AG09319 (cell line): ENCODE measurements around the gene TSPAN15.

Source experiments
- DNase-seq: peaks from one replicate; pipeline ENCODE4 v3.0.0-alpha.2; 2010; ENCODE audit warnings: low read depth; ENCODE audit errors: extremely low read depth
- CTCF ChIP-seq: IDR thresholded peaks from 2 replicates; pipeline ENCODE4 v1.5.1; 2011; ENCODE audit warnings: low read depth, mild to moderate bottlenecking, inconsistent platforms, low read length, moderate library complexity

TSPAN15 gene

DNA sequence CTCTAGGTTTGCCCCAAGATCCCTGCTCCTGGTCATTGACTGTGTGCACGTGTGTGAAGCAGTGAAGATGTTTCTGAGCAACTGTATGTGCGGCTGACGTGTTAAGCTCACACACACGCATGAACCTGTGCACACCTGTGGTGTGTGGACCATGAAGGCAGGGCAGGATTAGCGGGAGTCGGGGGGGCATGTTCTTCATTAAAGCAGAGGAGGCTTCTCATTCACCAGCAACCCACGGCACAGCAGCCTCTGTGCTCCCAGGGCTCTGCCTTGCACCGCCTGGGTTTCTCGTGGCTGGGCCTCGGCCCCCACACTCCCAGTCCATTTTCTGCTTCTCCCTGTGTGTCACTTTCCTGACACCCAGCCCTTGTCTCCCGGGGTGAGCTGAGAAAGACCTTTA lies 33.7 kb upstream of the TSPAN15 start:
- no peak for DNase-seq

DNA sequence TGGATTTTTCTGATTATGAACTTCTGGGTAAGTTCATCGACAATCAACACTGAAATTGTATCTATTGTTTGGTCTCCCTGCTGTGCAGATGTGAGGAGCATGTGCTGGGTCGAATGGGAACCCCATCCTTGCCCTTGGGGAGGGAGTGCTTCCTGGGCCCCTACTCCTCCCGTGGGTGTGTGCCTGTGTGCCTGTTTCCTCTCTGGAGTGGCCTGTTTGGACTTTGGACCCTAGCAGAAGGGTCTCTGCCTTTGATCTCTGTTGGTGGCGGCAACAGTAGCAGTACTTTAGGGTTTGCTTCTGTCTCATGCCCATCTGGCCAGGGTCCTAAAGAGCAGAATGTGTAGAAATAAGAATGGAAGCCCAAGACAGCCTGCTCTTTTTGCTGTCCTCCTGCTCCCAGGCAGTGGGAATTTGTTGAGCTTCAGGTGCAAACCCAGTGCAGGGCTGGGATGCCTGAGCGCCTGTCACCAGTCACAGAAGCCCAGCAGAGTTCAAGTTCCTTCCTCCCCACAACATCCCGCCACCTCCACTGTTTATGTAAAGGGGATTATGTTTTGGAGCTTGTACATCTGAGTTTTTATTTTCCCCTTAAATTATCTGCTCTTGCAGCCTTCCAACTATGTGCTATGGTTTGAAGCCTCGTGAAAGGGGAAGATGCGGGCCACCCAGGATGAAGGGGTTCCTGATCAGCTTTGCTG lies 33.1 kb upstream of the TSPAN15 start:
- no peak for DNase-seq
- TF ChIP-seq CTCF, result no peak

More for the DNA sequence above, 33.7 kb upstream of the TSPAN15 start:
- no peak for TF ChIP-seq CTCF

DNA sequence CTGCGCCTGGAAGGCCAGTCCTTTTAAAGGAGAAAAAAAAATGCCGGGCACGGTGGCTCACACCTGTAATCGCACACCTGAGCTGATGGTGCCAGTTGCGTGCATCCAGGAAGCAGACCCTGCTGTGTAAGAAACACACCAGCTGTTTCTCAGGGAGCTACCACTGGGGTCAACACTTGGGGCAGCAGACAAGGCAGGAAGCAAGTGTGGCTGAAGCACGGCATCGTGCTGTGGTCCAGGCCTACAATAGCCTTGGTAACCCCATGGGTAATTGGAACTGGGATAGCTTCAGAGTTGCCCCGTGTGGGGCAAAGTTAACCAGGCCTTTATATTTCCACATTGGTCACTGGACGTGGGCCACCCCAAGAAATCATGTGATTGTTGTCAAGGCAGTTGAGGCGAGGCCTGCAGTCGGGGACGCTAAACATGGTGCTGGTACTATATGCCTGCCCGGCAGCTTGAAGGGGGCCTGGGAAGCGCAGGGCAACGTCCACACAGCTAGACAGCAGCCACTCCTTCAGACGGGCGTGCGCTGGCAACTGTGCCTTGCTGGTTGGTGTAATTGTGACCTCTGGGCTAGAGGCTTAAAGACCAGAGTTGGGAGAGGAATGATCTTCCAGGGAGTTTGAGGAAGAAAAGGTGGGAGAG lies 32.0 kb upstream of the TSPAN15 start:
- no peak for TF ChIP-seq CTCF
- DNase-seq, result no peak

- no peak for DNase-seq
- no peak for TF ChIP-seq CTCF
These were observed 31.5 kb upstream of the TSPAN15 start for GRCh38 chr10:69419744-69420126.

GRCh38 chr10:69421611-69422308 lies 29.5 kb upstream of the TSPAN15 start:
- DNase-seq, result no peak
- TF ChIP-seq CTCF, result no peak

- no peak for TF ChIP-seq CTCF
- DNase-seq, result no peak
These were observed 28.6 kb upstream of the TSPAN15 start for GRCh38 chr10:69422676-69423075.

GRCh38 chr10:69425041-69425440 lies 26.2 kb upstream of the TSPAN15 start:
- no peak for TF ChIP-seq CTCF
- DNase-seq, result no peak
